ENCODE data around the gene PAQR6. TPM values are rescaled to one million over a fixed set of nuclear protein-coding genes. Genes with fewer than 3 reads are reported as not detected.

Gene PAQR6
- total RNA-seq, 1 experiment from 2014 or later, result 15.8 TPM

GRCh38 chr1:156289857-156290256, 42.0 kb upstream of the PAQR6 start:
- Histone ChIP-seq H3K18ac (ENCODE audit: insufficient read length, low read depth, low read length) (no peak overlapping the region), H3K79me2 (ENCODE audit: insufficient read depth, low read length) (no peaks in the 10 kb centered on the region), H3K4me2 (ENCODE audit: insufficient read depth, insufficient read length, low read length) (no peak overlapping the region), H3K27ac (ENCODE audit: insufficient read length, low read depth, low read length) (no peak overlapping the region), H2BK20ac (ENCODE audit: low read depth, low read length, poor library complexity, severe bottlenecking) (no peak overlapping the region), H2BK5ac (ENCODE audit: insufficient read length, low read length) (no peak overlapping the region), H3K4me1 (ENCODE audit: insufficient read depth, low read length) (no peaks in the 10 kb centered on the region; the same call in 1 of the 2 replicates), H3K56ac (ENCODE audit: insufficient read length, low read depth, low read length) (no peak overlapping the region), H3K23ac (ENCODE audit: insufficient read length, low read depth, low read length) (no peak overlapping the region), H3T11ph (ENCODE audit: low read length) (no peak overlapping the region), H2BK120ac (ENCODE audit: low read depth, low read length, poor library complexity, severe bottlenecking) (no peak overlapping the region), H4K8ac (replicated peaks; ENCODE audit: insufficient read length, low read depth, low read length) (no peak overlapping the region), H4K20me1 (ENCODE audit: control insufficient read depth, insufficient read depth, insufficient read length) (no peaks in the 10 kb centered on the region), H2AK5ac (ENCODE audit: insufficient read length, low read length) (no peak overlapping the region), H2AFZ (ENCODE audit: low read length) (no peak overlapping the region), H2BK15ac (ENCODE audit: low read depth, low read length) (no peak overlapping the region), H4K91ac (ENCODE audit: insufficient read length, low read depth, low read length) (no peak overlapping the region), H3K79me1 (ENCODE audit: insufficient read depth, low read depth, low read length, poor library complexity, severe bottlenecking) (no peaks in the 10 kb centered on the region), H3K9ac (ENCODE audit: extremely low read depth, insufficient read length, low read length) (no peak overlapping the region), H3K14ac (ENCODE audit: insufficient read depth, low read length) (no peak overlapping the region), H4K5ac (ENCODE audit: insufficient read length, low read depth, low read length) (no peak overlapping the region), H3K4ac (ENCODE audit: low read depth, low read length) (no peak overlapping the region), H2BK12ac (ENCODE audit: insufficient read length, low read depth, low read length) (no peak overlapping the region), H3K9me3 (ENCODE audit: control insufficient read depth, low read depth, low read length) (no peaks in the 10 kb centered on the region), H3K23me2 (ENCODE audit: insufficient read length, low read depth, low read length, poor library complexity, severe bottlenecking) (peaks cover 2% of the 10 kb centered on the region), H3K27me3 (ENCODE audit: insufficient read depth, low read length) (no peaks in the 10 kb centered on the region; the same call in 1 of the 2 replicates)
- H3K27me3 Mint-ChIP-seq (ENCODE audit: low read depth), result no peaks in the 10 kb centered on the region
- TF ChIP-seq CTCF (conservative IDR thresholded peaks at IDR 0.05), result no peak
- H3K4me1 Mint-ChIP-seq, result peaks cover 6 to 11% of the 10 kb centered on the region in 2 experiments
- H3K4me3 Mint-ChIP-seq, result no peak overlapping the region
- no peaks in the 10 kb centered on the region for H3K9me3 Mint-ChIP-seq
- H3K27ac Mint-ChIP-seq, result no peak overlapping the region
- DNase-seq, result no peak
- H3K36me3 Mint-ChIP-seq (ENCODE audit: insufficient read depth in 1 of 3, low read depth in 3 of 3), result peaks cover 4 to 15% (median 8%) of the 10 kb centered on the region in 3 experiments; a peak in 5 of 7 replicates
